ENCODE measurements around the gene FAM169A.
A peak's percentile ranks its signal among the peaks of the same experiment; 100 is the strongest.
"Not testable (repeated sequence)": the region's sequence is repeated elsewhere in the genome, so short reads cannot be mapped to it uniquely, and the experiment has no call there.

The FAM169A gene

GRCh38 chr5:74869414-74869813, 3.2 kb upstream of the FAM169A start:
- not testable (repeated sequence) for DNase-seq

GRCh38 chr5:74866596-74867162, 492 bp upstream of the FAM169A start:
- DNase-seq, result no peak

- peak in 1 of 2 donors; percentile 1 for DNase-seq
Observed at GRCh38 chr5:74865256-74865803, 857 bp downstream of the FAM169A start.

- no peak for DNase-seq
Observed at GRCh38 chr5:74864823-74865222, 1.4 kb downstream of the FAM169A start.

GRCh38 chr5:74863726-74864125, 2.5 kb downstream of the FAM169A start:
- no peak for DNase-seq

- no peak for DNase-seq
Observed at GRCh38 chr5:74862221-74862620, 4.0 kb downstream of the FAM169A start.

- not testable (repeated sequence) for DNase-seq
Observed at GRCh38 chr5:74856975-74857374, 9.2 kb downstream of the FAM169A start.

GRCh38 chr5:74853256-74853655, 12.9 kb downstream of the FAM169A start:
- DNase-seq, result no peak

- DNase-seq, result no peak
Observed at GRCh38 chr5:74851684-74852353, 14.4 kb downstream of the FAM169A start.

- no peak for DNase-seq
Observed at GRCh38 chr5:74850789-74851425, 15.3 kb downstream of the FAM169A start.

- no peak for DNase-seq
Observed at GRCh38 chr5:74850030-74850429, 16.2 kb downstream of the FAM169A start.

- DNase-seq, result no peak
Observed at GRCh38 chr5:74848553-74849025, 17.6 kb downstream of the FAM169A start.

- no peak for DNase-seq
Observed at GRCh38 chr5:74839229-74839628, 27.0 kb downstream of the FAM169A start.

- DNase-seq, result no peak
Observed at GRCh38 chr5:74838262-74838661, 27.9 kb downstream of the FAM169A start.

- DNase-seq, result no peak
Observed at GRCh38 chr5:74837115-74837514, 29.1 kb downstream of the FAM169A start.

GRCh38 chr5:74833537-74834266, 32.5 kb downstream of the FAM169A start:
- DNase-seq, result no peak

- no peak for DNase-seq
Observed at GRCh38 chr5:74829413-74829812, 36.8 kb downstream of the FAM169A start.

GRCh38 chr5:74822288-74822687, 43.9 kb downstream of the FAM169A start:
- DNase-seq, result no peak

- no peak for DNase-seq
Observed at GRCh38 chr5:74816875-74817274, 49.3 kb downstream of the FAM169A start.

GRCh38 chr5:74810915-74811314, 55.3 kb downstream of the FAM169A start:
- DNase-seq, result no peak

GRCh38 chr5:74801941-74802340, 64.2 kb downstream of the FAM169A start:
- DNase-seq, result no peak

- DNase-seq, result no peak
Observed at GRCh38 chr5:74801197-74801596, 65.0 kb downstream of the FAM169A start.
